Measurements from ENCODE around the gene PGBD5. TPM values are rescaled to one million over a fixed set of nuclear protein-coding genes. Genes with fewer than 3 reads are reported as not detected.

The PGBD5 gene
- total and polyA plus RNA-seq, 9 of the 15 experiments (the other 6 are each of a cell fraction or from before 2014, with no cell fraction given), result under 0.01 to 0.40 (median 0.10) TPM; not detected in 3

DNA sequence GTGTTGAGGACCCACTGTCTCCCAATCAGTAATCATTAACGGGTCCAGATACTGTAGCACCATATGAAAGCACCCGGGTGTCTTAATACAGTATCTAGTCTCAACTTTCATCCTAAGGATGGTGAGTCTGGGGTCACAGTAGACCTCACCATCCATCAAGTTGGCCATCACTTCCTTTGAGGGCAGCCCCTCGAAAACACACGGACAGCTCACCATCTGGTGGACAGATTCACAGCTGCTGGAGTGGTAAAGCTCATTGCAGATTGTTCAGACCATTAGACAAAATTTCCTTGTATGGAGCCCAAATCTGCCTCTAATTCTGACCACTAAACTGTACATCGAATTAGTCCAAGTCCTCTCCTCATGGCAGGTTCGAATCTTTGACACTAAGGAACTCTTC, 123.1 kb downstream of the PGBD5 start:
- no peak for FAIRE-seq
- no peaks in the 10 kb centered on the region for H3K9me3 ChIP-seq (replicated peaks; ENCODE audit: control insufficient read depth, insufficient read depth, low read depth, low read length)
- H3K36me3 ChIP-seq (ENCODE audit: control insufficient read depth, insufficient read depth, low read length), result no peaks in the 10 kb centered on the region
- TF ChIP-seq SMC3 (conservative IDR thresholded peaks at IDR 0.05; ENCODE audit: insufficient read depth, low read depth, low read length) (0 out of 2 replicates have a peak, but pooled peaks have one; percentile 19), RAD21 (CRISPR knock-in tag; conservative IDR thresholded peaks at IDR 0.05 in 1 of 2, IDR thresholded peaks at IDR 0.05 in 1 of 2) (peak; percentile 47 to 66), STAG1 (CRISPR knock-in tag; IDR thresholded peaks at IDR 0.05; ENCODE audit: borderline replicate concordance) (peak; percentile 71; the same call in 1 of the 2 replicates), BRCA1 (IDR thresholded peaks at IDR 0.05) (no peak), BRCA1 (CRISPR knock-in tag; IDR thresholded peaks at IDR 0.05) (no peak), CTCF (IDR thresholded peaks at IDR 0.05 in 2 of 3, conservative IDR thresholded peaks at IDR 0.05 in 1 of 3; ENCODE audit: insufficient read depth in 2 of 3, low read depth in 1 of 3, low read length in 3 of 3) (peak; percentile 28 to 42 (median 40); a peak in 4 of 6 replicates)
- TF ChIP-seq, protein P1, sequence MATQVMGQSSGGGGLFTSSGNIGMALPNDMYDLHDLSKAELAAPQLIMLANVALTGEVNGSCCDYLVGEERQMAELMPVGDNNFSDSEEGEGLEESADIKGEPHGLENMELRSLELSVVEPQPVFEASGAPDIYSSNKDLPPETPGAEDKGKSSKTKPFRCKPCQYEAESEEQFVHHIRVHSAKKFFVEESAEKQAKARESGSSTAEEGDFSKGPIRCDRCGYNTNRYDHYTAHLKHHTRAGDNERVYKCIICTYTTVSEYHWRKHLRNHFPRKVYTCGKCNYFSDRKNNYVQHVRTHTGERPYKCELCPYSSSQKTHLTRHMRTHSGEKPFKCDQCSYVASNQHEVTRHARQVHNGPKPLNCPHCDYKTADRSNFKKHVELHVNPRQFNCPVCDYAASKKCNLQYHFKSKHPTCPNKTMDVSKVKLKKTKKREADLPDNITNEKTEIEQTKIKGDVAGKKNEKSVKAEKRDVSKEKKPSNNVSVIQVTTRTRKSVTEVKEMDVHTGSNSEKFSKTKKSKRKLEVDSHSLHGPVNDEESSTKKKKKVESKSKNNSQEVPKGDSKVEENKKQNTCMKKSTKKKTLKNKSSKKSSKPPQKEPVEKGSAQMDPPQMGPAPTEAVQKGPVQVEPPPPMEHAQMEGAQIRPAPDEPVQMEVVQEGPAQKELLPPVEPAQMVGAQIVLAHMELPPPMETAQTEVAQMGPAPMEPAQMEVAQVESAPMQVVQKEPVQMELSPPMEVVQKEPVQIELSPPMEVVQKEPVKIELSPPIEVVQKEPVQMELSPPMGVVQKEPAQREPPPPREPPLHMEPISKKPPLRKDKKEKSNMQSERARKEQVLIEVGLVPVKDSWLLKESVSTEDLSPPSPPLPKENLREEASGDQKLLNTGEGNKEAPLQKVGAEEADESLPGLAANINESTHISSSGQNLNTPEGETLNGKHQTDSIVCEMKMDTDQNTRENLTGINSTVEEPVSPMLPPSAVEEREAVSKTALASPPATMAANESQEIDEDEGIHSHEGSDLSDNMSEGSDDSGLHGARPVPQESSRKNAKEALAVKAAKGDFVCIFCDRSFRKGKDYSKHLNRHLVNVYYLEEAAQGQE (IDR thresholded peaks at IDR 0.05; ENCODE audit: borderline replicate concordance), result peak; percentile 25; the same call in 1 of the 2 replicates
- TF ChIP-seq, protein P1 (CRISPR knock-in tag; IDR thresholded peaks at IDR 0.05; ENCODE audit: low read depth), result no peak
- H3K79me2 ChIP-seq (ENCODE audit: control insufficient read depth, insufficient read depth, low read length), result no peaks in the 10 kb centered on the region
- H4K20me1 ChIP-seq (replicated peaks; ENCODE audit: control insufficient read depth, insufficient read depth, low read length), result 0 out of 2 replicates have a peak, but pooled peaks cover 3% of the 10 kb centered on the region
- WGBS (ENCODE audit: insufficient coverage, low coverage, missing lambda C conversion rate), result 3% methylated on average over 6 of the region's 6 CpGs
- no peak overlapping the region for H3K4me2 ChIP-seq (ENCODE audit: insufficient read depth, low read length)
- no peaks in the 10 kb centered on the region for H3K9me1 ChIP-seq (ENCODE audit: control insufficient read depth, insufficient read depth, low read length)
- in situ Hi-C loops (cut with MboI), result loop anchor here (10.0 to 25.0 kb wide), 2 partner anchors 591 to 1048 kb away; no protein-coding TSS in a partner anchor
- peaks cover 48 to 55% of the 10 kb centered on the region in 2 experiments for H3K27me3 ChIP-seq (ENCODE audit: control insufficient read depth in 2 of 2, insufficient read depth in 2 of 2, low read length in 2 of 2)
- POLR2A ChIA-PET, result interaction anchor here (0.6 kb wide), 2 partner anchors 164 to 733 kb away, joined by 3 read pairs; no protein-coding TSS in a partner anchor
- BruUV-seq (replicated peaks), result no TSS peak
- intact Hi-C loops (cut with micrococcal nuclease), result loop anchor here (2.0 kb wide), 1 partner anchor 458 kb away; no protein-coding TSS in a partner anchor
- no peak overlapping the region for H2AFZ ChIP-seq (ENCODE audit: low read depth, low read length)
- no peaks in the 10 kb centered on the region for H3K4me1 ChIP-seq (replicated peaks in 1 of 2; ENCODE audit: control insufficient read depth in 2 of 2, insufficient read depth in 2 of 2, low read length in 2 of 2)
- DNase-seq (ENCODE audit: extremely low read depth in 1 of 4, low spot score in 3 of 4), result peak in 1 of 4 experiments; percentile 18
- ATAC-seq, result peak; percentile 42; the same call in 2 of the 3 replicates
- CTCF ChIA-PET (ENCODE audit: low intra/inter-chr PET ratio), result interaction anchor here (0.6 kb wide), 1 partner anchor 12 kb away, joined by 3 read pairs; no protein-coding TSS in a partner anchor
- H3K4me3 ChIP-seq, result no peak overlapping the region
- H3K27ac ChIP-seq (ENCODE audit: extremely low read depth, low read depth, low read length), result no peak overlapping the region
- H3K9ac ChIP-seq (ENCODE audit: insufficient read depth in 1 of 2, low read depth in 2 of 2, low read length in 2 of 2), result no peak overlapping the region

Data from K562 (cell line).